Motor neuron (in vitro differentiated cells): ENCODE data around the gene FOXI1. TPM values are rescaled to one million over a fixed set of nuclear protein-coding genes. Genes with fewer than 3 reads are reported as not detected.

Experiments used
- ATAC-seq, 8 experiments: fragments of 200-7000 bp; cut with Tn5 transposase; replicated peaks in 6 of 8; 2 replicates each; pipeline ENCODE4 v1.8.0; 2021; ENCODE audit warnings: mild to moderate bottlenecking in 8 of 8, moderate library complexity in 8 of 8
- H3K27ac ChIP-seq, 2 donors: fragments of 250-450 bp; sonication (Bioruptor Pico); 2 replicates each; pipeline ENCODE4 v1.9.0; 2021; ENCODE audit warnings: antibody characterized with exemption in 2 of 2, mild to moderate bottlenecking in 2 of 2, moderate library complexity in 1 of 2
- H3K4me1 ChIP-seq, 2 donors: fragments of 250-450 bp; sonication (Bioruptor Pico); replicated peaks in 1 of 2; 2 replicates each; pipeline ENCODE4 v1.6.1; 2021; ENCODE audit warnings: antibody characterized with exemption in 2 of 2, mild to moderate bottlenecking in 2 of 2, moderate library complexity in 1 of 2
- H3K4me3 ChIP-seq, 5 donors: fragments of 250-450 bp; sonication (Bioruptor Pico); 2 replicates each; pipeline ENCODE4 v1.9.0; 2021; ENCODE audit warnings: antibody characterized with exemption in 5 of 5, mild to moderate bottlenecking in 5 of 5, moderate library complexity in 4 of 5
- WGBS, 10 experiments: fragments of 450-650 bp; shearing (Covaris generic); methylation state at CpG; one replicate each; pipeline ENCODE4 v1.0.0; 2022; 5-methylcytosine and 5-hydroxymethylcytosine counted together
- in situ Hi-C, 9 experiments: fragments of 400-800 bp; cut with MboI; loops; one replicate each; pipeline ENCODE4 v1.15.0; 2021; ENCODE audit warnings: low sequenced_read_pairs in 9 of 9, low pct_unique_long_range_greater_than_20kb in 2 of 9; ENCODE audit not compliant: unreplicated experiment in 9 of 9
- total RNA-seq, 8 experiments: library from RNA; unstranded; fragments of 300-600 nt; gene quantifications; 2 replicates each; pipeline versions ENCODE4 v1.2.3 to v1.2.4, GENCODE V29; 2022

The FOXI1 gene
- total RNA-seq = under 1 TPM in 6 of 8 experiments, not detected in 2; 0.08 to 0.57 (median 0.24) TPM

GRCh38 chr5:170105642-170106611 lies at the start of gene FOXI1:
FOXI1 (plus strand) TSS chr5:170105897; CDS start chr5:170105958, 61 bp downstream.
- no peak within 1 kb of the TSS for H3K27ac ChIP-seq
- H3K4me1 ChIP-seq = peaks cover 2 to 3% of the 10 kb centered on the region in 2 donors
- WGBS, 10 experiments = 62 to 96% (median 87%) methylated on average over 4 to 12 of the region's 53 CpGs; no CpG with 5 or more reads in 2 of the 10 experiments
- peak in 5 of 8 experiments; percentile 39 to 67 (median 44) for ATAC-seq
- in situ Hi-C loops = loop anchor here in 3 of 9 experiments (10.0 to 25.0 kb wide), 4 partner anchors 89 to 506 kb away; no protein-coding TSS in a partner anchor
- H3K4me3 ChIP-seq = no peak within 1 kb of the TSS

- no peak overlapping the region for H3K4me3 ChIP-seq
- in situ Hi-C loops = no loop called here
- no peaks in the 10 kb centered on the region for H3K4me1 ChIP-seq
- no peak overlapping the region for H3K27ac ChIP-seq
- ATAC-seq = no peak
- 40 to 97% (median 88%) methylated on average over 1 to 8 of the region's 11 CpGs; no CpG with 5 or more reads in 1 of the 10 experiments for WGBS, 10 experiments
Observed at GRCh38 chr5:170056561-170057267, 49.0 kb upstream of the FOXI1 start.

- ATAC-seq = no peak
- 70 to 100% (median 87%) methylated on average over 1 to 6 of the region's 11 CpGs; no CpG with 5 or more reads in 6 of the 10 experiments for WGBS, 10 experiments
- in situ Hi-C loops = no loop called here
- Histone ChIP-seq H3K27ac (no peak overlapping the region), H3K4me1 (no peaks in the 10 kb centered on the region), H3K4me3 (no peak overlapping the region)
Observed at GRCh38 chr5:170057311-170057710, 48.4 kb upstream of the FOXI1 start.

- ATAC-seq = no peak
- Histone ChIP-seq H3K4me1 (no peaks in the 10 kb centered on the region), H3K4me3 (no peak overlapping the region), H3K27ac (no peak overlapping the region)
- 40 to 100% (median 45%) methylated on average over 1 of the region's 1 CpG; no CpG with 5 or more reads in 6 of the 10 experiments for WGBS, 10 experiments
- in situ Hi-C loops = no loop called here
Observed at GRCh38 chr5:170059221-170059620, 46.5 kb upstream of the FOXI1 start.

DNA sequence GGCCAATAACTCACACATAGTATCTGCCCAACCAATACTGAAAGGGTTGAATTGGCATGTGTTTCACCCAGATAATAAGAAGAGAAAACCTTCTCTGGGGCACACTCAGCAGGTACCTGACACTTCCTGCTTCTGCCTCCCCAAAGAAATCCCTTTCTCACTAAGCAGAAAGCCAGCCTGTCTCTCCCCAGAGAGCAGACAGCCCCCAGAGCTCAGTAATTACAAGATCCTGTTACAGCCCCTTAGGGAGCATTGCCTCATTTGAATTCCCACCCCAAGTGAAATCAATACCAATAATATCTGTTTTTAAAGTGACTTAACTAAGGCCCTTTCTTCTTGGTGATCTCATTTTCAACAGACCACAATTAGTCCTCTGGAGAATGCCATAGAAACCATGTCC lies 38.5 kb upstream of the FOXI1 start:
- no peak for ATAC-seq
- Histone ChIP-seq H3K27ac (no peak overlapping the region), H3K4me3 (no peak overlapping the region), H3K4me1 (no peaks in the 10 kb centered on the region)
- in situ Hi-C loops = no loop called here

GRCh38 chr5:170067574-170068170 lies 38.0 kb upstream of the FOXI1 start:
- in situ Hi-C loops = no loop called here
- H3K4me3 ChIP-seq = no peak overlapping the region
- H3K27ac ChIP-seq = no peak overlapping the region
- H3K4me1 ChIP-seq = no peaks in the 10 kb centered on the region
- ATAC-seq = no peak
- 30 to 100% (median 68%) methylated on average over 1 to 3 of the region's 4 CpGs; no CpG with 5 or more reads in 3 of the 10 experiments for WGBS, 10 experiments

- 43 to 93% (median 69%) methylated on average over 2 to 5 of the region's 5 CpGs; no CpG with 5 or more reads in 2 of the 10 experiments for WGBS, 10 experiments
- ATAC-seq = no peak
- Histone ChIP-seq H3K4me1 (no peaks in the 10 kb centered on the region), H3K27ac (no peak overlapping the region), H3K4me3 (no peak overlapping the region)
- in situ Hi-C loops = no loop called here
Observed at GRCh38 chr5:170069512-170069911, 36.2 kb upstream of the FOXI1 start.

DNA sequence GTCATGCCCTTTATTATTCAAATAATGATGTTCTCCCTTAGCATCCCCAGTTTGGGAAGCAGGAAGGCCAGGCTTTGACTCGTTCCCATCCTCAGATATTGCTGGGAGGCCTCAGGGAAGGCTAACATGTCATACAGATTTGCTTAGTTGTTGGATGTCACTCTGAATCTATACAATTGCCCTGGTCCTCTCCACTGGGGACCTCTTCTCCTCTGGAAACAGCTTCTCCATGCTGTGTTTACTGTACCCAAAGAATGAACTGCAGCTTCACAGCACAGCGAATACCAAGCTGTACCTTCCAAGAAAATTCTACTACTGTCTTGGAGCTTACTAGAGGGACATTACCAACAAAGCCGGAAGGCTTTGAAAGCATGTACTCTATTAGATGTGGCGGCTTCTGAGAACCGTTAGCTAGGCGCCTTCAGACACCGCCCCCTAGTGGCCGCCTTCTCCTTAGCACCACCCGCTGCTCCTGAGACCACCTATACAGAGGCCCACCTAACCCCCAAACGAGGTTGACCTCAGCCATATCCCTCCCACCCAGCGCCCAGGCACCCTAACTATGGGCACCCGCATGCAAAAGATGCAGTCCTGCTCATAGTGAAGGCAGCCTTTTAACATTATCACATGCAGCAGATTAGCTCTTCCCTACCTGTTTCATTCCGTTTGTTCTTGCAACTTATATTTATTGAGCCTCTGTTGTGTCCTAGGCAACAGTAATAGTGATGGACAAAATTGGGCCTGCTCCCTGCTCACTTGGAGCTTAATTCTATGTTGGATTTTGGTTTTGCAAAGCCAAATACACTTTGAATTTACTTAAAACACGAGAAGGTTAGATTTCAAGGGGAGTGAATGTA lies 34.9 kb upstream of the FOXI1 start:
- Histone ChIP-seq H3K4me3 (no peak overlapping the region), H3K27ac (no peak overlapping the region), H3K4me1 (no peaks in the 10 kb centered on the region)
- peak; percentile 54 to 98 (median 70) for ATAC-seq
- 17 to 100% (median 53%) methylated on average over 1 to 9 of the region's 14 CpGs; no CpG with 5 or more reads in 1 of the 10 experiments for WGBS, 10 experiments
- in situ Hi-C loops = no loop called here

DNA sequence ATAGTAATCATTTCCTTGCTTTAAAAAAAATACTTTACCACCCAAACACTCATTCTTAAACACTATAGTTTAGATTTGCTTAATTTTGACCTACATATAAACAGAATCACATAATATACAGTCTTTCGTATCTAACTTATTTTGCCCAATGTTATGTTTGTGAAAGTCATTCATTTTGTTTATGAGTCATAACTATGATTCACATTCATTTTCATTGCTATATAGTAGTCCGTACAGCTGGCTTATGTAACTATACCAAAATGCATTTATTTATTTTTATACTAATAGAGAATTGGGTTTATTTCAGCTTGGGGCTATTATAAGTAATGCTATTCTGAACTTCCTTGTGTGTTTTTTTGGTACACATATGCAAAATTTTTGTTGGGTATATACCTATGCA lies 33.9 kb upstream of the FOXI1 start:
- no peak for ATAC-seq
- H3K27ac ChIP-seq = no peak overlapping the region
- no peak overlapping the region for H3K4me3 ChIP-seq
- WGBS, 10 experiments = 62 to 100% (median 90%) methylated on average over 1 to 2 of the region's 2 CpGs
- no peaks in the 10 kb centered on the region for H3K4me1 ChIP-seq
- in situ Hi-C loops = no loop called here

- WGBS, 10 experiments = 50 to 80% (median 64%) methylated on average over 2 to 4 of the region's 7 CpGs; no CpG with 5 or more reads in 6 of the 10 experiments
- in situ Hi-C loops = loop anchor here in 3 of 9 experiments (25.0 kb wide), 3 partner anchors 112 to 388 kb away; no protein-coding TSS in a partner anchor
- peak in 1 of 8 experiments; percentile 55 for ATAC-seq
- H3K27ac ChIP-seq = no peak overlapping the region
- no peak overlapping the region for H3K4me3 ChIP-seq
- H3K4me1 ChIP-seq = no peaks in the 10 kb centered on the region
Observed at GRCh38 chr5:170075696-170076095, 30.0 kb upstream of the FOXI1 start.

- 67 to 100% (median 92%) methylated on average over 1 of the region's 1 CpG; no CpG with 5 or more reads in 4 of the 10 experiments for WGBS, 10 experiments
- Histone ChIP-seq H3K27ac (no peak overlapping the region), H3K4me3 (no peak overlapping the region), H3K4me1 (no peaks in the 10 kb centered on the region)
- in situ Hi-C loops = loop anchor here in 3 of 9 experiments (25.0 kb wide), 3 partner anchors 111 to 389 kb away; no protein-coding TSS in a partner anchor
- ATAC-seq = peak in 1 of 8 experiments; percentile 44
Observed at GRCh38 chr5:170076211-170076610, 29.5 kb upstream of the FOXI1 start.

DNA sequence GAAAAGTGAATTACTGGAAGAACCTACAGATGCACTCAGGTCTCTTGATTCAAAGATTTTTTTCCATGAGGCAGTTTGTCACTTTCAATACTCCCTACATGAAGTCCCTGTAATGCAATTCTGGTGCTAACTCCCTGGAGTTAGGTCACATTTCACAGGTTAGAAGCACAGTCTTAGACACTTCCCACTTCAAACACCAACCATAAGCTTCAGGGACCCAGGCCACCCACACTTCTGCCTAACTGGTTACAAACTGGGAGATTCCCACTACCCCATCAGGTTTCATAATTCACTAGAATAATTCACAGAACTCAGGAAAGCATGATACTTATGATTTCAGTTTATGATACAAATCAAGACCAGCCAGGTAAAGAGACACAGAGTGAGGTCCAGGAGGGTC lies 29.0 kb upstream of the FOXI1 start:
- Histone ChIP-seq H3K4me3 (no peak overlapping the region), H3K4me1 (no peaks in the 10 kb centered on the region), H3K27ac (no peak overlapping the region)
- in situ Hi-C loops = loop anchor here in 3 of 9 experiments (25.0 kb wide), 3 partner anchors 111 to 389 kb away; no protein-coding TSS in a partner anchor
- ATAC-seq = no peak
